GM12865 (cell line): Measurements from ENCODE around the gene MMRN1.
"Not testable (repeated sequence)": the region's sequence is repeated elsewhere in the genome, so short reads cannot be mapped to it uniquely, and the experiment has no call there.

Experiments
- DNase-seq: peaks from one replicate; pipeline ENCODE4 v3.0.0; 2010; ENCODE audit warnings: low read depth
- H3K4me3 ChIP-seq: 2 replicates; pipeline ENCODE4 v1.5.1; 2011; ENCODE audit warnings: mild to moderate bottlenecking, low read depth, low read length, control low read depth
- CTCF ChIP-seq: IDR thresholded peaks from 2 replicates; pipeline ENCODE4 v1.5.1; 2011; ENCODE audit warnings: low read length, control low read depth, low read depth, inconsistent platforms; ENCODE audit not compliant: insufficient read depth; ENCODE audit errors: missing control alignments

MMRN1 gene

GRCh38 chr4:89898304-89898716, 3.7 kb downstream of the MMRN1 start:
- no peak overlapping the region for H3K4me3 ChIP-seq
- DNase-seq: peak; percentile 28
- no peak for TF ChIP-seq CTCF

GRCh38 chr4:89899152-89899551, 4.5 kb downstream of the MMRN1 start:
- TF ChIP-seq CTCF: no peak
- H3K4me3 ChIP-seq: no peak overlapping the region
- DNase-seq: no peak

GRCh38 chr4:89899854-89900253, 5.2 kb downstream of the MMRN1 start:
- peak; percentile 2 for DNase-seq
- no peak overlapping the region for H3K4me3 ChIP-seq
- no peak for TF ChIP-seq CTCF

- peak; percentile 66 for TF ChIP-seq CTCF
- DNase-seq: peak; percentile 59
- H3K4me3 ChIP-seq: not testable (repeated sequence)
These were observed 7.3 kb downstream of the MMRN1 start for GRCh38 chr4:89901808-89902431.

- DNase-seq: no peak
- no peak overlapping the region for H3K4me3 ChIP-seq
- TF ChIP-seq CTCF: no peak
These were observed 9.9 kb downstream of the MMRN1 start for GRCh38 chr4:89904524-89904923.

- no peak for DNase-seq
- TF ChIP-seq CTCF: no peak
- no peak overlapping the region for H3K4me3 ChIP-seq
These were observed 11.7 kb downstream of the MMRN1 start for GRCh38 chr4:89906316-89906715.
